ENCODE results near the gene BRAF.
"Not testable (repeated sequence)": the region's sequence is repeated elsewhere in the genome, so short reads cannot be mapped to it uniquely, and the experiment has no call there.

BRAF gene

GRCh38 chr7:140869430-140869829, 55.3 kb downstream of the BRAF start:
- no peak overlapping the region for H3K4me3 ChIP-seq (ENCODE audit: low read length)
- H3K27ac ChIP-seq (ENCODE audit: low read length) = no peak overlapping the region
- H3K4me1 ChIP-seq (ENCODE audit: insufficient read depth, low read length) = peaks cover 6% of the 10 kb centered on the region; the same call in 1 of the 2 replicates
- H3K27me3 ChIP-seq (ENCODE audit: insufficient read depth, low read length) = no peaks in the 10 kb centered on the region
- H3K9me3 ChIP-seq (ENCODE audit: insufficient read depth, low read depth, low read length) = no peaks in the 10 kb centered on the region
- no peak overlapping the region for H3K9ac ChIP-seq (ENCODE audit: low read depth, low read length)
- no peaks in the 10 kb centered on the region for H3K36me3 ChIP-seq (ENCODE audit: insufficient read depth, low read depth, low read length)

- Histone ChIP-seq H3K36me3 (ENCODE audit: insufficient read depth, low read depth, low read length) (no peaks in the 10 kb centered on the region), H3K9me3 (ENCODE audit: insufficient read depth, low read depth, low read length) (no peaks in the 10 kb centered on the region), H3K4me1 (ENCODE audit: insufficient read depth, low read length) (peaks cover 6% of the 10 kb centered on the region; the same call in 1 of the 2 replicates), H3K27me3 (ENCODE audit: insufficient read depth, low read length) (no peaks in the 10 kb centered on the region), H3K4me3 (ENCODE audit: low read length) (no peak overlapping the region), H3K27ac (ENCODE audit: low read length) (no peak overlapping the region), H3K9ac (ENCODE audit: low read depth, low read length) (no peak overlapping the region)
Observed at GRCh38 chr7:140867467-140868462, 57.0 kb downstream of the BRAF start.

- Histone ChIP-seq H3K4me3 (ENCODE audit: low read length) (no peak overlapping the region), H3K4me1 (ENCODE audit: insufficient read depth, low read length) (peaks cover 6% of the 10 kb centered on the region; the same call in 1 of the 2 replicates), H3K36me3 (ENCODE audit: insufficient read depth, low read depth, low read length) (no peaks in the 10 kb centered on the region), H3K27me3 (ENCODE audit: insufficient read depth, low read length) (no peaks in the 10 kb centered on the region), H3K9ac (ENCODE audit: low read depth, low read length) (no peak overlapping the region), H3K9me3 (ENCODE audit: insufficient read depth, low read depth, low read length) (no peaks in the 10 kb centered on the region), H3K27ac (ENCODE audit: low read length) (no peak overlapping the region)
Observed at GRCh38 chr7:140866926-140867325, 57.8 kb downstream of the BRAF start.

- no peak overlapping the region for H3K4me3 ChIP-seq (ENCODE audit: low read length)
- no peak overlapping the region for H3K9ac ChIP-seq (ENCODE audit: low read depth, low read length)
- no peaks in the 10 kb centered on the region for H3K36me3 ChIP-seq (ENCODE audit: insufficient read depth, low read depth, low read length)
- no peak overlapping the region for H3K27ac ChIP-seq (ENCODE audit: low read length)
- H3K4me1 ChIP-seq (ENCODE audit: insufficient read depth, low read length) = peaks cover 6% of the 10 kb centered on the region; the same call in 1 of the 2 replicates
- H3K27me3 ChIP-seq (ENCODE audit: insufficient read depth, low read length) = no peaks in the 10 kb centered on the region
- H3K9me3 ChIP-seq (ENCODE audit: insufficient read depth, low read depth, low read length) = no peaks in the 10 kb centered on the region
Observed at GRCh38 chr7:140864732-140865131, 60.0 kb downstream of the BRAF start.

- no peaks in the 10 kb centered on the region for H3K9me3 ChIP-seq (ENCODE audit: insufficient read depth, low read depth, low read length)
- H3K27ac ChIP-seq (ENCODE audit: low read length) = no peak overlapping the region
- H3K36me3 ChIP-seq (ENCODE audit: insufficient read depth, low read depth, low read length) = no peaks in the 10 kb centered on the region
- H3K27me3 ChIP-seq (ENCODE audit: insufficient read depth, low read length) = no peaks in the 10 kb centered on the region
- H3K4me3 ChIP-seq (ENCODE audit: low read length) = no peak overlapping the region
- H3K9ac ChIP-seq (ENCODE audit: low read depth, low read length) = no peak overlapping the region
- H3K4me1 ChIP-seq (ENCODE audit: insufficient read depth, low read length) = peaks cover 6% of the 10 kb centered on the region; the same call in 1 of the 2 replicates
Observed at GRCh38 chr7:140863867-140864266, 60.9 kb downstream of the BRAF start.

GRCh38 chr7:140863184-140863583, 61.5 kb downstream of the BRAF start:
- Histone ChIP-seq H3K4me1 (ENCODE audit: insufficient read depth, low read length) (peaks cover 6% of the 10 kb centered on the region; the same call in 1 of the 2 replicates), H3K27ac (ENCODE audit: low read length) (no peak overlapping the region), H3K4me3 (ENCODE audit: low read length) (no peak overlapping the region), H3K27me3 (ENCODE audit: insufficient read depth, low read length) (no peaks in the 10 kb centered on the region), H3K36me3 (ENCODE audit: insufficient read depth, low read depth, low read length) (no peaks in the 10 kb centered on the region), H3K9ac (ENCODE audit: low read depth, low read length) (no peak overlapping the region), H3K9me3 (ENCODE audit: insufficient read depth, low read depth, low read length) (no peaks in the 10 kb centered on the region)

GRCh38 chr7:140857048-140857447, 67.7 kb downstream of the BRAF start:
- no peaks in the 10 kb centered on the region for H3K36me3 ChIP-seq (ENCODE audit: insufficient read depth, low read depth, low read length)
- no peak overlapping the region for H3K27ac ChIP-seq (ENCODE audit: low read length)
- no peaks in the 10 kb centered on the region for H3K27me3 ChIP-seq (ENCODE audit: insufficient read depth, low read length)
- H3K9me3 ChIP-seq (ENCODE audit: insufficient read depth, low read depth, low read length) = no peaks in the 10 kb centered on the region
- H3K9ac ChIP-seq (ENCODE audit: low read depth, low read length) = no peak overlapping the region
- H3K4me1 ChIP-seq (ENCODE audit: insufficient read depth, low read length) = no peaks in the 10 kb centered on the region; the same call in 1 of the 2 replicates
- H3K4me3 ChIP-seq (ENCODE audit: low read length) = no peak overlapping the region

- Histone ChIP-seq H3K9me3 (ENCODE audit: insufficient read depth, low read depth, low read length) (no peaks in the 10 kb centered on the region), H3K4me3 (ENCODE audit: low read length) (no peak overlapping the region), H3K4me1 (ENCODE audit: insufficient read depth, low read length) (peaks cover under 1% of the 10 kb centered on the region; the same call in 1 of the 2 replicates)
Observed at GRCh38 chr7:140841166-140841715, 83.5 kb downstream of the BRAF start.

GRCh38 chr7:140831724-140832123, 93.0 kb downstream of the BRAF start:
- H3K36me3 ChIP-seq (ENCODE audit: insufficient read depth, low read depth, low read length) = peaks cover 17% of the 10 kb centered on the region
- no peak overlapping the region for H3K4me3 ChIP-seq (ENCODE audit: low read length)
- no peaks in the 10 kb centered on the region for H3K9me3 ChIP-seq (ENCODE audit: insufficient read depth, low read depth, low read length)
- H3K27me3 ChIP-seq (ENCODE audit: insufficient read depth, low read length) = no peaks in the 10 kb centered on the region
- H3K9ac ChIP-seq (ENCODE audit: low read depth, low read length) = no peak overlapping the region
- peaks cover 5% of the 10 kb centered on the region; the same call in 1 of the 2 replicates for H3K4me1 ChIP-seq (ENCODE audit: insufficient read depth, low read length)
- no peak overlapping the region for H3K27ac ChIP-seq (ENCODE audit: low read length)

More at GRCh38 chr7:140841166-140841715, 83.5 kb downstream of the BRAF start:
- Histone ChIP-seq H3K36me3 (ENCODE audit: insufficient read depth, low read depth, low read length) (peaks cover 9% of the 10 kb centered on the region), H3K27me3 (ENCODE audit: insufficient read depth, low read length) (no peaks in the 10 kb centered on the region), H3K9ac (ENCODE audit: low read depth, low read length) (no peak overlapping the region), H3K27ac (ENCODE audit: low read length) (no peak overlapping the region)

- H3K9ac ChIP-seq (ENCODE audit: low read depth, low read length) = no peak overlapping the region
- H3K9me3 ChIP-seq (ENCODE audit: insufficient read depth, low read depth, low read length) = no peaks in the 10 kb centered on the region
- no peak overlapping the region for H3K4me3 ChIP-seq (ENCODE audit: low read length)
- no peaks in the 10 kb centered on the region for H3K4me1 ChIP-seq (ENCODE audit: insufficient read depth, low read length)
- H3K27me3 ChIP-seq (ENCODE audit: insufficient read depth, low read length) = no peaks in the 10 kb centered on the region
- H3K27ac ChIP-seq (ENCODE audit: low read length) = no peak overlapping the region
- peaks cover 17% of the 10 kb centered on the region for H3K36me3 ChIP-seq (ENCODE audit: insufficient read depth, low read depth, low read length)
Observed at GRCh38 chr7:140829720-140830119, 95.0 kb downstream of the BRAF start.

- Histone ChIP-seq H3K27ac (ENCODE audit: low read length) (no peak overlapping the region), H3K36me3 (ENCODE audit: insufficient read depth, low read depth, low read length) (peaks cover 7% of the 10 kb centered on the region; the same call in 1 of the 2 replicates), H3K4me3 (ENCODE audit: low read length) (no peak overlapping the region), H3K9me3 (ENCODE audit: insufficient read depth, low read depth, low read length) (no peaks in the 10 kb centered on the region), H3K9ac (ENCODE audit: low read depth, low read length) (no peak overlapping the region), H3K4me1 (ENCODE audit: insufficient read depth, low read length) (no peaks in the 10 kb centered on the region), H3K27me3 (ENCODE audit: insufficient read depth, low read length) (no peaks in the 10 kb centered on the region)
Observed at GRCh38 chr7:140828741-140829140, 96.0 kb downstream of the BRAF start.

GRCh38 chr7:140817383-140817782, 107.3 kb downstream of the BRAF start:
- H3K27me3 ChIP-seq (ENCODE audit: insufficient read depth, low read length); H3K9me3 ChIP-seq (ENCODE audit: insufficient read depth, low read depth, low read length); H3K27ac ChIP-seq (ENCODE audit: low read length); H3K4me3 ChIP-seq (ENCODE audit: low read length); H3K4me1 ChIP-seq (ENCODE audit: insufficient read depth, low read length); H3K9ac ChIP-seq (ENCODE audit: low read depth, low read length); H3K36me3 ChIP-seq (ENCODE audit: insufficient read depth, low read depth, low read length): not testable (repeated sequence)

Data from iPS-20b (cell line).